RWPE2 (cell line): ENCODE results near the gene MYH15.

Source experiments
- ATAC-seq: fragments of 200-7000 bp; cut with Tn5 transposase; 3 replicates; pipeline ENCODE4 v1.9.1; 2021; ENCODE audit warnings: low read depth
- DNase-seq: peaks from one replicate; pipeline ENCODE4 v3.0.0-alpha.2; 2020; ENCODE audit warnings: low spot score
- H3K27ac ChIP-seq: fragments of 450-650 bp; 2 replicates; pipeline ENCODE4 v1.5.1; 2017; ENCODE audit warnings: mild to moderate bottlenecking; ENCODE audit not compliant: poor library complexity, severe bottlenecking
- H3K27me3 ChIP-seq: fragments of 250-450 bp; sonication (Bioruptor Pico); 2 replicates; pipeline ENCODE4 v1.5.1; 2021; ENCODE audit warnings: mild to moderate bottlenecking, moderate library complexity; ENCODE audit not compliant: insufficient read depth, poor library complexity, severe bottlenecking
- H3K36me3 ChIP-seq: fragments of 250-450 bp; sonication (Bioruptor Pico); 2 replicates; pipeline ENCODE4 v1.5.1; 2020; ENCODE audit warnings: low read depth, mild to moderate bottlenecking, moderate library complexity
- H3K4me1 ChIP-seq: fragments of 250-450 bp; sonication (Bioruptor Pico); 2 replicates; pipeline ENCODE4 v1.5.1; 2021; ENCODE audit warnings: mild to moderate bottlenecking, moderate library complexity; ENCODE audit not compliant: insufficient read depth, poor library complexity, severe bottlenecking
- H3K4me3 ChIP-seq: fragments of 250-450 bp; sonication (Bioruptor Pico); 2 replicates; pipeline ENCODE4 v1.5.1; 2021; ENCODE audit warnings: mild to moderate bottlenecking, moderate library complexity; ENCODE audit not compliant: severe bottlenecking
- H3K9me3 ChIP-seq: fragments of 250-450 bp; sonication (Bioruptor Pico); 2 replicates; pipeline ENCODE4 v1.5.1; 2021; ENCODE audit warnings: mild to moderate bottlenecking, moderate library complexity; ENCODE audit not compliant: severe bottlenecking
- CTCF ChIP-seq: fragments of 450-650 bp; IDR thresholded peaks from one replicate; pipeline ENCODE4 v1.5.1; 2017; ENCODE audit warnings: mild to moderate bottlenecking, moderate library complexity; ENCODE audit not compliant: poor library complexity, severe bottlenecking

Gene MYH15

GRCh38 chr3:108525256-108525655 lies 14.9 kb upstream of the MYH15 start:
- no peaks in the 10 kb centered on the region for H3K27me3 ChIP-seq
- no peak overlapping the region for H3K27ac ChIP-seq
- no peaks in the 10 kb centered on the region for H3K36me3 ChIP-seq
- H3K9me3 ChIP-seq, result no peaks in the 10 kb centered on the region
- H3K4me3 ChIP-seq, result no peak overlapping the region
- no peaks in the 10 kb centered on the region for H3K4me1 ChIP-seq
- TF ChIP-seq CTCF, result no peak
- DNase-seq (no peak), ATAC-seq (no peak)

- no peaks in the 10 kb centered on the region for H3K4me1 ChIP-seq
- H3K9me3 ChIP-seq, result no peaks in the 10 kb centered on the region
- no peak for DNase-seq
- H3K36me3 ChIP-seq, result no peaks in the 10 kb centered on the region
- ATAC-seq, result no peak
- H3K4me3 ChIP-seq, result no peak overlapping the region
- no peaks in the 10 kb centered on the region for H3K27me3 ChIP-seq
- no peak overlapping the region for H3K27ac ChIP-seq
- TF ChIP-seq CTCF, result no peak
These were observed 14.1 kb upstream of the MYH15 start for GRCh38 chr3:108524537-108524936.

- Histone ChIP-seq H3K9me3 (no peaks in the 10 kb centered on the region), H3K4me1 (no peaks in the 10 kb centered on the region), H3K36me3 (no peaks in the 10 kb centered on the region), H3K4me3 (no peak overlapping the region), H3K27me3 (no peaks in the 10 kb centered on the region), H3K27ac (no peak overlapping the region)
- DNase-seq (no peak), ATAC-seq (no peak)
- TF ChIP-seq CTCF, result no peak
These were observed 8.5 kb upstream of the MYH15 start for GRCh38 chr3:108518895-108519294.

- H3K4me3 ChIP-seq, result no peak overlapping the region
- ATAC-seq (no peak), DNase-seq (no peak)
- no peaks in the 10 kb centered on the region for H3K27me3 ChIP-seq
- no peak overlapping the region for H3K27ac ChIP-seq
- no peaks in the 10 kb centered on the region for H3K9me3 ChIP-seq
- H3K36me3 ChIP-seq, result no peaks in the 10 kb centered on the region
- no peaks in the 10 kb centered on the region for H3K4me1 ChIP-seq
- no peak for TF ChIP-seq CTCF
These were observed 6.5 kb upstream of the MYH15 start for GRCh38 chr3:108516881-108517280.

- Histone ChIP-seq H3K9me3 (no peaks in the 10 kb centered on the region), H3K4me3 (no peak overlapping the region), H3K36me3 (no peaks in the 10 kb centered on the region), H3K27me3 (no peaks in the 10 kb centered on the region), H3K27ac (no peak overlapping the region), H3K4me1 (no peaks in the 10 kb centered on the region)
- DNase-seq (no peak), ATAC-seq (no peak)
- no peak for TF ChIP-seq CTCF
These were observed 3.6 kb upstream of the MYH15 start for GRCh38 chr3:108513961-108514360.
